Hepatocyte (in vitro differentiated cells): Measurements from ENCODE around the gene HID1. TPM values are rescaled to one million over a fixed set of nuclear protein-coding genes. Genes with fewer than 3 reads are reported as not detected.
"Not testable (repeated sequence)": the region's sequence is repeated elsewhere in the genome, so short reads cannot be mapped to it uniquely, and the experiment has no call there.

Source experiments
- DNase-seq: peaks from one replicate; pipeline ENCODE4 v3.0.0-alpha.2; 2016; ENCODE audit warnings: low spot score
- H2AFZ ChIP-seq: fragments of 200-600 bp; sonication (generic); 2 replicates; pipeline ENCODE4 v1.6.0; 2016; ENCODE audit warnings: antibody characterized with exemption, mild to moderate bottlenecking
- H3K27ac ChIP-seq: fragments of 200-600 bp; sonication (generic); 2 replicates; pipeline ENCODE4 v1.5.1; 2016; ENCODE audit warnings: mild to moderate bottlenecking
- H3K27me3 ChIP-seq: fragments of 200-600 bp; sonication (generic); 2 replicates; pipeline ENCODE4 v1.6.1; 2016
- H3K36me3 ChIP-seq: fragments of 200-600 bp; sonication (generic); replicated peaks from 2 replicates; pipeline ENCODE4 v1.5.1; 2016; ENCODE audit warnings: low read depth; ENCODE audit not compliant: insufficient read depth
- H3K4me1 ChIP-seq: fragments of 200-600 bp; sonication (generic); 2 replicates; pipeline ENCODE4 v1.5.1; 2016; ENCODE audit warnings: mild to moderate bottlenecking, moderate library complexity; ENCODE audit not compliant: insufficient read depth
- H3K4me2 ChIP-seq: fragments of 200-600 bp; sonication (generic); 2 replicates; pipeline ENCODE4 v1.6.0; 2016
- H3K4me3 ChIP-seq: fragments of 200-600 bp; sonication (generic); 2 replicates; pipeline ENCODE4 v1.5.1; 2016; ENCODE audit warnings: mild to moderate bottlenecking
- H3K79me2 ChIP-seq: fragments of 200-600 bp; sonication (generic); 2 replicates; pipeline ENCODE4 v1.6.0; 2017; ENCODE audit warnings: mild to moderate bottlenecking
- H3K9me2 ChIP-seq: fragments of 200-600 bp; sonication (generic); replicated peaks from 2 replicates; pipeline ENCODE4 v1.6.0; 2017; ENCODE audit warnings: mild to moderate bottlenecking; ENCODE audit not compliant: insufficient read depth
- H3K9me3 ChIP-seq: fragments of 200-600 bp; sonication (generic); 2 replicates; pipeline ENCODE4 v1.5.1; 2016; ENCODE audit warnings: low read depth, mild to moderate bottlenecking
- H4K20me1 ChIP-seq: fragments of 200-600 bp; sonication (generic); 2 replicates; pipeline ENCODE4 v1.6.0; 2016; ENCODE audit warnings: mild to moderate bottlenecking; ENCODE audit not compliant: insufficient read depth, poor library complexity, severe bottlenecking
- EZH2 ChIP-seq: fragments of 200-600 bp; sonication (generic); IDR thresholded peaks from 2 replicates; pipeline ENCODE4 v1.6.1; 2016; ENCODE audit warnings: antibody characterized with exemption, mild to moderate bottlenecking, borderline replicate concordance
- EZH2phosphoT487 ChIP-seq: fragments of 200-600 bp; sonication (generic); IDR thresholded peaks from one replicate; pipeline ENCODE4 v1.6.1; 2018; ENCODE audit warnings: antibody characterized with exemption, mild to moderate bottlenecking, low read depth, moderate library complexity; ENCODE audit not compliant: unreplicated experiment, severe bottlenecking
- WGBS: methylation state at CpG from one replicate; pipeline ENCODE4 v1.1.6; 2016; ENCODE audit warnings: low lambda C conversion rate; ENCODE audit errors: missing lambda C conversion rate; 5-methylcytosine and 5-hydroxymethylcytosine counted together
- polyA plus RNA-seq: library from polyadenylated mRNA; unstranded; fragments of >200 nt; fragmentation: Nextera tagmentation; extraction: Ambion mirVana; gene quantifications from 2 replicates; pipeline ENCODE4 v1.2.1, GENCODE V29; 2016
- total RNA-seq: library from RNA; depleted of rRNA; stranded (reverse); fragments of >200 nt; gene quantifications from 2 replicates; pipeline ENCODE4 v1.2.3, GENCODE V29; 2014
- TF ChIP-seq, protein P1 (sequence below): fragments of 200-600 bp; sonication (generic); IDR thresholded peaks from 2 replicates; pipeline ENCODE4 v1.5.1; 2016; ENCODE audit warnings: antibody characterized with exemption, mild to moderate bottlenecking; ENCODE audit not compliant: poor library complexity

Gene HID1
- total and polyA plus RNA-seq, 2 experiments from 2014 or later, result 15.3 to 43.4 TPM

GRCh38 chr17:75008373-75008772, 35.8 kb upstream of the HID1 start:
- no peak overlapping the region for H3K27ac ChIP-seq
- H4K20me1 ChIP-seq, result no peaks in the 10 kb centered on the region
- H3K79me2 ChIP-seq, result peaks cover 3% of the 10 kb centered on the region
- peaks cover 7% of the 10 kb centered on the region for H3K4me1 ChIP-seq
- DNase-seq, result no peak
- H3K4me3 ChIP-seq, result no peak overlapping the region
- no peaks in the 10 kb centered on the region for H3K27me3 ChIP-seq
- TF ChIP-seq, protein P1, sequence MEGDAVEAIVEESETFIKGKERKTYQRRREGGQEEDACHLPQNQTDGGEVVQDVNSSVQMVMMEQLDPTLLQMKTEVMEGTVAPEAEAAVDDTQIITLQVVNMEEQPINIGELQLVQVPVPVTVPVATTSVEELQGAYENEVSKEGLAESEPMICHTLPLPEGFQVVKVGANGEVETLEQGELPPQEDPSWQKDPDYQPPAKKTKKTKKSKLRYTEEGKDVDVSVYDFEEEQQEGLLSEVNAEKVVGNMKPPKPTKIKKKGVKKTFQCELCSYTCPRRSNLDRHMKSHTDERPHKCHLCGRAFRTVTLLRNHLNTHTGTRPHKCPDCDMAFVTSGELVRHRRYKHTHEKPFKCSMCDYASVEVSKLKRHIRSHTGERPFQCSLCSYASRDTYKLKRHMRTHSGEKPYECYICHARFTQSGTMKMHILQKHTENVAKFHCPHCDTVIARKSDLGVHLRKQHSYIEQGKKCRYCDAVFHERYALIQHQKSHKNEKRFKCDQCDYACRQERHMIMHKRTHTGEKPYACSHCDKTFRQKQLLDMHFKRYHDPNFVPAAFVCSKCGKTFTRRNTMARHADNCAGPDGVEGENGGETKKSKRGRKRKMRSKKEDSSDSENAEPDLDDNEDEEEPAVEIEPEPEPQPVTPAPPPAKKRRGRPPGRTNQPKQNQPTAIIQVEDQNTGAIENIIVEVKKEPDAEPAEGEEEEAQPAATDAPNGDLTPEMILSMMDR, result no peak
- TF ChIP-seq EZH2, result no peak
- TF ChIP-seq EZH2phosphoT487, result no peak
- no peaks in the 10 kb centered on the region for H3K36me3 ChIP-seq
- no peaks in the 10 kb centered on the region for H3K9me2 ChIP-seq
- no peaks in the 10 kb centered on the region for H3K9me3 ChIP-seq
- H2AFZ ChIP-seq, result no peak overlapping the region
- no peak overlapping the region for H3K4me2 ChIP-seq
- WGBS, result 97% methylated on average over 6 of the region's 6 CpGs

DNA sequence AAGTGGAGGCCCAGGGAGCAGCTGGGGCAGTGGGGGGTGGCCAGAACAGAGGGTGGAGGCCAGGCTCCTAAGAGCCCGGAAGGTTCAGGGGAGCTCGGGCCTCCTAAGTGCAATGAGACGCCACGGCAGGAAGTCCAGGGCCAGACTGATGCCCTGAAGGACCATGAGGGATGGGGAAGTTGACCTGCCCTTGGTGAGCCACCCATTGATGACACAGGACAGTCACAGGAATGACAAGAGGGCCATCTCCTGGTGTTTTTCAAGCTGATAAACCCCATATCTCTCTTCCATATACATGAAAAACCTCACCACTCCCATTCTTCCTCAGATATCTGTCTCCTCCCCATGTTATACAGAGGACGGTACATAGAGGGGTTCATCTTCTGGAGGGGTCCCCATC, 34.1 kb upstream of the HID1 start:
- Histone ChIP-seq H4K20me1 (no peaks in the 10 kb centered on the region), H3K4me3 (no peak overlapping the region), H3K9me3 (no peaks in the 10 kb centered on the region), H3K36me3 (no peaks in the 10 kb centered on the region), H3K4me2 (no peak overlapping the region), H3K27me3 (no peaks in the 10 kb centered on the region), H3K27ac (no peak overlapping the region), H3K4me1 (peaks cover 6% of the 10 kb centered on the region), H3K79me2 (no peaks in the 10 kb centered on the region), H3K9me2 (no peaks in the 10 kb centered on the region), H2AFZ (no peak overlapping the region)
- DNase-seq, result no peak
- no peak for TF ChIP-seq EZH2phosphoT487
- TF ChIP-seq, protein P1, result no peak
- TF ChIP-seq EZH2, result no peak
- WGBS, result 97% methylated on average over 5 of the region's 5 CpGs

DNA sequence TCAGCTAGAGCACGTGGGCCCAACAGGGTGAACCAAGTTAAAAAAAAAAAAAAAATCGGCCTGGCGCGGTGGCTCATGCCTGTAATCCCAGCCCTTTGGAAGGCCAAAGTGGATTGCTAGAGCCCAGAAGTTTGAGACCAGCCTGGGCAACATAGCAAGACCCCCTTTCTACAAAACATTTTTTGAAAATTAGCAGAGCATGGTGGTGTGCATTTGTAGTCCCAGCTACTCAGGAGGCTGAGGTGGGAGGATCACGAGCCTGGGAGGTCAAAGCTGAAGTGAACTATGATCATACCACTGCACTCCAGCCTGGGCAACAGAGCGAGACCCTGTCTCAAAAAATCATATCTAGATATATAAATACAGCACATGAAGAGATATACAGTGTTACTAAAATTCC, 33.5 kb upstream of the HID1 start:
- H3K79me2 ChIP-seq, H3K9me2 ChIP-seq, H3K27ac ChIP-seq, DNase-seq, H3K4me3 ChIP-seq, H3K4me2 ChIP-seq, H3K4me1 ChIP-seq, H4K20me1 ChIP-seq, H3K36me3 ChIP-seq, H2AFZ ChIP-seq, H3K9me3 ChIP-seq, H3K27me3 ChIP-seq: not testable (repeated sequence)
- 99% methylated on average over 6 of the region's 6 CpGs for WGBS

- H3K4me3 ChIP-seq, result no peak overlapping the region
- H3K36me3 ChIP-seq, result no peaks in the 10 kb centered on the region
- WGBS, result 84% methylated on average over 8 of the region's 8 CpGs
- no peak for DNase-seq
- no peak overlapping the region for H2AFZ ChIP-seq
- H3K4me2 ChIP-seq, result no peak overlapping the region
- no peak overlapping the region for H3K27ac ChIP-seq
- H3K4me1 ChIP-seq, result no peaks in the 10 kb centered on the region
- H3K79me2 ChIP-seq, result no peaks in the 10 kb centered on the region
- H3K9me3 ChIP-seq, result no peaks in the 10 kb centered on the region
- no peaks in the 10 kb centered on the region for H3K27me3 ChIP-seq
- TF ChIP-seq, protein P1, result no peak
- TF ChIP-seq EZH2phosphoT487 (no peak), EZH2 (no peak)
- no peaks in the 10 kb centered on the region for H3K9me2 ChIP-seq
- H4K20me1 ChIP-seq, result no peaks in the 10 kb centered on the region
Observed at GRCh38 chr17:75005291-75005690, 32.7 kb upstream of the HID1 start.
